ENCODE measurements around the gene ARSI. TPM values are rescaled to one million over a fixed set of nuclear protein-coding genes. Genes with fewer than 3 reads are reported as not detected.

ARSI gene
- total RNA-seq, 1 donor from 2014 or later = 0.51 TPM

GRCh38 chr5:150312518-150312917 lies 9.8 kb upstream of the ARSI start:
- Mint-ChIP-seq H3K36me3 (ENCODE audit: low read depth) (no peaks in the 10 kb centered on the region), H3K9me3 (no peaks in the 10 kb centered on the region), H3K27ac (ENCODE audit: unreplicated experiment) (no peak overlapping the region), H3K4me3 (no peak overlapping the region), H3K4me1 (peaks cover 48% of the 10 kb centered on the region), H3K27me3 (ENCODE audit: low read depth) (no peaks in the 10 kb centered on the region)
- no peak for TF ChIP-seq CTCF (conservative IDR thresholded peaks at IDR 0.05)
- DNase-seq (ENCODE audit: low read depth, low spot score) = no peak

- Mint-ChIP-seq H3K4me1 (peaks cover 48% of the 10 kb centered on the region), H3K4me3 (no peak overlapping the region), H3K36me3 (ENCODE audit: low read depth) (no peaks in the 10 kb centered on the region), H3K27ac (ENCODE audit: unreplicated experiment) (no peak overlapping the region), H3K9me3 (no peaks in the 10 kb centered on the region), H3K27me3 (ENCODE audit: low read depth) (peaks cover under 1% of the 10 kb centered on the region)
- no peak for DNase-seq (ENCODE audit: low read depth, low spot score)
- TF ChIP-seq CTCF (conservative IDR thresholded peaks at IDR 0.05) = no peak
These were observed 8.4 kb upstream of the ARSI start for GRCh38 chr5:150311015-150311692.

- H3K9me3 Mint-ChIP-seq = no peaks in the 10 kb centered on the region
- DNase-seq (ENCODE audit: low read depth, low spot score) = no peak
- H3K4me1 Mint-ChIP-seq = peaks cover 56% of the 10 kb centered on the region
- no peak overlapping the region for H3K4me3 Mint-ChIP-seq
- H3K27ac Mint-ChIP-seq (ENCODE audit: unreplicated experiment) = no peak overlapping the region
- no peaks in the 10 kb centered on the region for H3K36me3 Mint-ChIP-seq (ENCODE audit: low read depth)
- H3K27me3 Mint-ChIP-seq (ENCODE audit: low read depth) = peaks cover 3% of the 10 kb centered on the region
- TF ChIP-seq CTCF (conservative IDR thresholded peaks at IDR 0.05) = no peak
These were observed 7.5 kb upstream of the ARSI start for GRCh38 chr5:150310246-150310645.

- Mint-ChIP-seq H3K27ac (ENCODE audit: unreplicated experiment) (no peak overlapping the region), H3K27me3 (ENCODE audit: low read depth) (peaks cover 7% of the 10 kb centered on the region), H3K9me3 (no peaks in the 10 kb centered on the region), H3K36me3 (ENCODE audit: low read depth) (no peaks in the 10 kb centered on the region), H3K4me1 (peaks cover 58% of the 10 kb centered on the region), H3K4me3 (no peak overlapping the region)
- no peak for DNase-seq (ENCODE audit: low read depth, low spot score)
- TF ChIP-seq CTCF (conservative IDR thresholded peaks at IDR 0.05) = no peak
These were observed 7.2 kb upstream of the ARSI start for GRCh38 chr5:150309886-150310239.

- Mint-ChIP-seq H3K4me1 (peaks cover 58% of the 10 kb centered on the region), H3K36me3 (ENCODE audit: low read depth) (no peaks in the 10 kb centered on the region), H3K27me3 (ENCODE audit: low read depth) (peaks cover 10% of the 10 kb centered on the region), H3K27ac (ENCODE audit: unreplicated experiment) (no peak overlapping the region), H3K9me3 (no peaks in the 10 kb centered on the region), H3K4me3 (peak overlapping the region; percentile 14)
- no peak for DNase-seq (ENCODE audit: low read depth, low spot score)
- TF ChIP-seq CTCF (conservative IDR thresholded peaks at IDR 0.05) = no peak
These were observed 6.6 kb upstream of the ARSI start for GRCh38 chr5:150309101-150309885.
